ENCODE results near the gene CFAP74. TPM values are rescaled to one million over a fixed set of nuclear protein-coding genes. Genes with fewer than 3 reads are reported as not detected.

CFAP74 gene
- total RNA-seq, 4 donors from 2014 or later = not detected

DNA sequence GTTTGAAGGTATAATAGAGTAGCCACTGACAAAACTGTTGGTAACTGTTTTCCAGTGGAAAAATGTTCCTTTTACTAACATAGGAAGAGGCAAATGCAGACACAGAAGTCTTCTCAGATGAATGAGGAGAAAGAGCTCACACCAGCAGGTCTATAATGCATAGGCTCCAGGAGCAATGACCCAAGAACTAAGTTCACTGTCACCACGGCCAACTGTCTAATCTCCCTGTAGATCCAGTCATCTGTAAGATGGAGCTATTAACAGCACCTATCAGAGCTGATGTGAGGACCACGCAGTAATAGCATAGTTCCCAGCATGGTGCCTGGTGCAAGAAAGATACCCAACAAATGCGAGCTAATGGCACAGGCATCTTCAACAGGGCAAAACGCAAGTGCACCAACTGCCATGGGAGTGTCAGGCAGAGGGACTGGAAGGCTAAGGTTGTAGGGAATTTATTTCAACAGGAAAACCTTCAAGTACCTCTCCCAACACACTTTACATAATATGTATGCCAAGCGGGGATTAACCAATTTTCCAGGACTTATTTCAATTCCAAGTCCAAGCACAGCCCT, 125.6 kb downstream of the CFAP74 start:
- peaks cover 35 to 78% (median 44%) of the 10 kb centered on the region in 4 donors for H3K4me1 ChIP-seq
- no peak for DNase-seq
- no peaks in the 10 kb centered on the region for H3K9me3 ChIP-seq
- in situ Hi-C loops (cut with MboI; ENCODE audit: low pct_ligation_motif_present in 1 of 4, low pct_unique_long_range_greater_than_20kb in 1 of 4, low sequenced_read_pairs in 3 of 4) (loop anchor here in 1 of 4 donors (25.0 kb wide), 1 partner anchor 116 kb away; no protein-coding TSS in a partner anchor), intact Hi-C loops (cut with DNase I; ENCODE audit: low total_unique reads) (no loop called here)
- no peak overlapping the region for H3K27ac ChIP-seq
- 58 to 90% methylated on average over 3 to 5 of the region's 5 CpGs for WGBS, 2 donors (ENCODE audit: low coverage in 1 of 2)
- H3K27me3 ChIP-seq = no peaks in the 10 kb centered on the region
- no peak overlapping the region for H3K4me3 ChIP-seq
- TF ChIP-seq POLR2A (IDR thresholded peaks at IDR 0.05) (no peak), EP300 (IDR thresholded peaks at IDR 0.05; ENCODE audit: low read depth) (no peak), POLR2AphosphoS5 (IDR thresholded peaks at IDR 0.05) (no peak)
- TF ChIP-seq, protein P1, sequence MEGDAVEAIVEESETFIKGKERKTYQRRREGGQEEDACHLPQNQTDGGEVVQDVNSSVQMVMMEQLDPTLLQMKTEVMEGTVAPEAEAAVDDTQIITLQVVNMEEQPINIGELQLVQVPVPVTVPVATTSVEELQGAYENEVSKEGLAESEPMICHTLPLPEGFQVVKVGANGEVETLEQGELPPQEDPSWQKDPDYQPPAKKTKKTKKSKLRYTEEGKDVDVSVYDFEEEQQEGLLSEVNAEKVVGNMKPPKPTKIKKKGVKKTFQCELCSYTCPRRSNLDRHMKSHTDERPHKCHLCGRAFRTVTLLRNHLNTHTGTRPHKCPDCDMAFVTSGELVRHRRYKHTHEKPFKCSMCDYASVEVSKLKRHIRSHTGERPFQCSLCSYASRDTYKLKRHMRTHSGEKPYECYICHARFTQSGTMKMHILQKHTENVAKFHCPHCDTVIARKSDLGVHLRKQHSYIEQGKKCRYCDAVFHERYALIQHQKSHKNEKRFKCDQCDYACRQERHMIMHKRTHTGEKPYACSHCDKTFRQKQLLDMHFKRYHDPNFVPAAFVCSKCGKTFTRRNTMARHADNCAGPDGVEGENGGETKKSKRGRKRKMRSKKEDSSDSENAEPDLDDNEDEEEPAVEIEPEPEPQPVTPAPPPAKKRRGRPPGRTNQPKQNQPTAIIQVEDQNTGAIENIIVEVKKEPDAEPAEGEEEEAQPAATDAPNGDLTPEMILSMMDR (IDR thresholded peaks at IDR 0.05) = no peak
- H3K36me3 ChIP-seq = peaks cover 0 to 10% (median 0%) of the 10 kb centered on the region in 4 donors

DNA sequence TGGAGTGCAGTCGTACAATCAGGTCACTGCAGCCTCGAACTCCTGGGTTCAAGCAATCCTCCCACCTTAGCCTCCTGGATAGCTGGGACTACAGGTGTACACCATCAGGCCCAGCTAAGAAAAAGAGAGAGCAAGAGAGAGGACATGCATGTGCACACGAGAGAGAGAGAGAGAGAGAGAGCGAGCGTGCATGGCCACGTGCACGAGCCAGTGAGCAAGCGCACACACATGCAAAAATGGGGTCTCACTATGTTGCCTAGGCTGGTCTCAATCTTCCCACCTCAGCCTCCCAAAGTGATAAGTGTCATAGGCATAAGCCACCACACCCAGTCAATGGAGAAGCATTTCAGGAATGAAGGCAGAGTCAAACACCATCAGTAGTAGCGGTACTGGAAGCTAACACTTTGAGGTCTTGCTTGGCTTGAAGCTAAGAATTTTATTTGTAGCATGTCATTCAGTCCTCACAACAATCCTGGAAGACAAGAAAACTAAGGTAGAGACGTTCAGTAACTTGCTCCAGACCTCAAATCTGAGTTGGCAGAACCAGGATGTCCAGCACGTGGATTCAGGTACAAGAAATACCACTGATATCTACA, 127.2 kb downstream of the CFAP74 start:
- H3K4me1 ChIP-seq = peaks cover 24 to 78% (median 41%) of the 10 kb centered on the region in 4 donors
- no peaks in the 10 kb centered on the region for H3K9me3 ChIP-seq
- H3K27ac ChIP-seq = no peak overlapping the region
- TF ChIP-seq EP300 (IDR thresholded peaks at IDR 0.05; ENCODE audit: low read depth) = no peak
- peaks cover 0 to 10% (median 0%) of the 10 kb centered on the region in 4 donors for H3K36me3 ChIP-seq
- in situ Hi-C loops (cut with MboI; ENCODE audit: low pct_ligation_motif_present in 1 of 4, low pct_unique_long_range_greater_than_20kb in 1 of 4, low sequenced_read_pairs in 3 of 4) = loop anchor here in 1 of 4 donors (25.0 kb wide), 1 partner anchor 114 kb away; no protein-coding TSS in a partner anchor
- H3K4me3 ChIP-seq = no peak overlapping the region
- no peaks in the 10 kb centered on the region for H3K27me3 ChIP-seq
- no peak for DNase-seq
- 71 to 81% methylated on average over 4 to 11 of the region's 11 CpGs for WGBS, 2 donors (ENCODE audit: low coverage in 1 of 2)
- intact Hi-C loops (cut with DNase I; ENCODE audit: low total_unique reads) = no loop called here

DNA sequence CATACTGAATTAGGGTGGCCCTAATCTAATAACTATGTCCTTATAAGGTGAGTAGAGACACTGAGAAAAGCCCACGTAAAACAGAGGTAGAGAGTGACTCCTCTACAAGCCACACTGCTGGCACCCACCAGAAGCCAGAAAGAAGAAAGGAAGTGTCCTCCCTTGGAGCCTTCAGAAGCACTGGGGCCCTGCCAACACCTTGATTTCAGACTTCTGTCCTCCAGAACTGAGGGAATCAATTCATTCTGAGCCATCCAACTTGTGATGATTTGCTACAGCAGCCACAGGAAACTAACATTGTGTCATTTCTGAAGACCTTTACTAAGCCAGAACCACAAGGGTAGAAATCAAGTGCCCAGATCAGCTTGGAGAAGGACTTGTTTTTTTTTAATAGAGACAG, 127.7 kb downstream of the CFAP74 start:
- in situ Hi-C loops (cut with MboI; ENCODE audit: low pct_ligation_motif_present in 1 of 4, low pct_unique_long_range_greater_than_20kb in 1 of 4, low sequenced_read_pairs in 3 of 4) = loop anchor here in 1 of 4 donors (25.0 kb wide), 1 partner anchor 114 kb away; no protein-coding TSS in a partner anchor
- H3K36me3 ChIP-seq = peaks cover 0 to 10% (median 0%) of the 10 kb centered on the region in 4 donors
- 76 to 100% methylated on average over 1 of the region's 1 CpG for WGBS, 2 donors (ENCODE audit: low coverage in 1 of 2)

DNA sequence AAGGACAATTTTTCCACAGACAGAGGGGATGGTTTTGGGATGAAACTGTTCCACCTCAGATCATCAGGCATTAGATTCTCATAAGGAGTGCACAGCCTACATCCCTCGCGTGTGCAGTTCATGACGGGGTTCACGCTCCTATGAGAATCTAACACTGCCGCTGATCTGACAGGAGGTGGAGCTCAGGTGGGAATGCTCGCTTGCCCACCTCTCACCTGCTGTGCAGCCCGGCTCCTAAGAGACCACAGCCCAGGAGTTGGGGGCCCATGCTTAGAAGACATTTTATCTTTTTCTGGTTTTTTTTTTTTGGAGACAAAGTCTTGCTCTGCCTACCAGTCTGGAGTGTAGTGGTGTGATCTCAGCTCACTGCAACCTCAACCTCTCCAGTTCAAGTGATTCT, 128.7 kb downstream of the CFAP74 start:
- no peaks in the 10 kb centered on the region for H3K27me3 ChIP-seq
- no peak overlapping the region for H3K4me3 ChIP-seq
- in situ Hi-C loops (cut with MboI; ENCODE audit: low pct_ligation_motif_present in 1 of 4, low pct_unique_long_range_greater_than_20kb in 1 of 4, low sequenced_read_pairs in 3 of 4) = loop anchor here in 1 of 4 donors (25.0 kb wide), 1 partner anchor 113 kb away; no protein-coding TSS in a partner anchor
- DNase-seq = no peak
- WGBS, 2 donors (ENCODE audit: low coverage in 1 of 2) = 99 to 100% methylated on average over 1 to 7 of the region's 7 CpGs
- intact Hi-C loops (cut with DNase I; ENCODE audit: low total_unique reads) = no loop called here
- H3K9me3 ChIP-seq = no peaks in the 10 kb centered on the region
- TF ChIP-seq, protein P1 (IDR thresholded peaks at IDR 0.05) = no peak
- TF ChIP-seq POLR2A (IDR thresholded peaks at IDR 0.05) (no peak), POLR2AphosphoS5 (IDR thresholded peaks at IDR 0.05) (no peak), EP300 (IDR thresholded peaks at IDR 0.05; ENCODE audit: low read depth) (no peak)
- no peak overlapping the region for H3K27ac ChIP-seq
- H3K4me1 ChIP-seq = peaks cover 14 to 78% (median 28%) of the 10 kb centered on the region in 4 donors
- H3K36me3 ChIP-seq = peaks cover 0 to 10% (median 0%) of the 10 kb centered on the region in 4 donors

More for the DNA sequence above, 127.7 kb downstream of the CFAP74 start:
- peaks cover 19 to 78% (median 38%) of the 10 kb centered on the region in 4 donors for H3K4me1 ChIP-seq
- H3K4me3 ChIP-seq = no peak overlapping the region
- intact Hi-C loops (cut with DNase I; ENCODE audit: low total_unique reads) = no loop called here
- DNase-seq = no peak
- no peak overlapping the region for H3K27ac ChIP-seq
- TF ChIP-seq POLR2AphosphoS5 (IDR thresholded peaks at IDR 0.05) (no peak), EP300 (IDR thresholded peaks at IDR 0.05; ENCODE audit: low read depth) (no peak), POLR2A (IDR thresholded peaks at IDR 0.05) (no peak)
- TF ChIP-seq, protein P1 (IDR thresholded peaks at IDR 0.05) = no peak
- H3K27me3 ChIP-seq = no peaks in the 10 kb centered on the region
- no peaks in the 10 kb centered on the region for H3K9me3 ChIP-seq

All from transverse colon (tissue), 4 donors.